ENCODE data around the gene MAMDC4.

The MAMDC4 gene

DNA sequence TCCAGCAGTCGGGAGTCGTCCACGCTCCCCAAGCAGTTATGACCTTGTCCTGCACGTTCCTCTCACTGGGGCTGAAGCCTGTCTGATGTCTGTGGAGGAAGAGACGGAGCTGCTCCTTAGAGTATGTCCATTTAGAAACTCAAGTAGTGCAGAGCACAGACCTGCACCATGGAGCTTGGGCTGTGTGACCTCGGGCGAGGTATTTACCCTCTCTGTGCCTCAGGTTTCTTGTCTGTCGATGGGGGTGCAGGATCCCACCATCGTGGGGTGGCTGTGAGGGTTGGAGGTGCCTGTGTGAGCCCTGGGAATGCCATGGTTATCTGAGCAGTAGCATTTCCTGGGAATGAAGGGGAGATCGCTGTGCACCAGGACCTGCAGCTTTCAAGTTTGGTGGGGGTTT lies 48.4 kb downstream of the MAMDC4 start:
- Histone ChIP-seq H3K27me3 (ENCODE audit: control insufficient read depth in 3 of 3, insufficient read depth in 3 of 3, low read depth in 1 of 3, low read length in 3 of 3) (no peaks in the 10 kb centered on the region), H2BK120ac (ENCODE audit: low read depth, low read length) (no peak overlapping the region), H2BK12ac (ENCODE audit: low read length) (no peak overlapping the region), H3K18ac (ENCODE audit: low read length) (no peak overlapping the region), H3K14ac (ENCODE audit: low read length) (no peak overlapping the region), H2AK5ac (ENCODE audit: low read depth, low read length) (no peak overlapping the region), H3K4me1 (ENCODE audit: control insufficient read depth in 2 of 2, insufficient read depth in 1 of 2, low read depth in 1 of 2, low read length in 2 of 2) (peaks cover 0 to 8% of the 10 kb centered on the region in 2 donors), H3K27ac (replicated peaks; ENCODE audit: low read length) (no peak overlapping the region), H2AFZ (ENCODE audit: low read length) (no peak overlapping the region), H3K4ac (ENCODE audit: low read length) (no peak overlapping the region), H3K4me2 (ENCODE audit: insufficient read depth, low read length, poor library complexity, severe bottlenecking) (no peak overlapping the region), H2BK15ac (ENCODE audit: low read length) (no peak overlapping the region), H3K4me3 (ENCODE audit: low read length in 2 of 2) (no peak overlapping the region), H3K36me3 (replicated peaks in 1 of 2; ENCODE audit: control insufficient read depth in 2 of 2, insufficient read depth in 2 of 2, low read length in 2 of 2) (peaks cover 44 to 74% of the 10 kb centered on the region in 2 donors), H2BK5ac (ENCODE audit: low read length) (no peak overlapping the region), H4K91ac (ENCODE audit: low read depth, low read length, poor library complexity) (no peak overlapping the region), H3K79me1 (ENCODE audit: low read depth, low read length) (peaks cover 17% of the 10 kb centered on the region), H3K9me3 (replicated peaks in 1 of 2; ENCODE audit: control insufficient read depth in 2 of 2, insufficient read depth in 1 of 2, low read depth in 1 of 2, low read length in 2 of 2) (no peaks in the 10 kb centered on the region), H3K23ac (ENCODE audit: low read depth, low read length, poor library complexity) (no peak overlapping the region), H4K8ac (ENCODE audit: low read depth, low read length) (no peak overlapping the region), H3K9ac (ENCODE audit: low read depth, low read length, poor library complexity) (no peak overlapping the region)
- no peak for DNase-seq (ENCODE audit: low spot score)
- WGBS, 2 donors (ENCODE audit: extremely low coverage in 2 of 2, insufficient read length in 2 of 2, insufficient replicate concordance in 1 of 2) = no CpG with 5 or more reads among the region's 10 CpGs

- DNase-seq (ENCODE audit: low spot score) = no peak
- Histone ChIP-seq H3K4me1 (ENCODE audit: control insufficient read depth in 2 of 2, insufficient read depth in 1 of 2, low read depth in 1 of 2, low read length in 2 of 2) (peaks cover 0 to 5% of the 10 kb centered on the region in 2 donors), H2BK12ac (ENCODE audit: low read length) (no peak overlapping the region), H4K8ac (ENCODE audit: low read depth, low read length) (no peak overlapping the region), H3K79me1 (ENCODE audit: low read depth, low read length) (peaks cover 13% of the 10 kb centered on the region), H2BK120ac (ENCODE audit: low read depth, low read length) (no peak overlapping the region), H2AK5ac (ENCODE audit: low read depth, low read length) (no peak overlapping the region), H4K91ac (ENCODE audit: low read depth, low read length, poor library complexity) (no peak overlapping the region), H3K9me3 (replicated peaks in 1 of 2; ENCODE audit: control insufficient read depth in 2 of 2, insufficient read depth in 1 of 2, low read depth in 1 of 2, low read length in 2 of 2) (no peaks in the 10 kb centered on the region), H3K9ac (ENCODE audit: low read depth, low read length, poor library complexity) (no peak overlapping the region), H3K18ac (ENCODE audit: low read length) (no peak overlapping the region), H3K4me3 (ENCODE audit: low read length in 2 of 2) (peak overlapping the region in 1 of 2 donors; percentile 23), H3K4me2 (ENCODE audit: insufficient read depth, low read length, poor library complexity, severe bottlenecking) (no peak overlapping the region), H3K23ac (ENCODE audit: low read depth, low read length, poor library complexity) (no peak overlapping the region), H2BK5ac (ENCODE audit: low read length) (no peak overlapping the region), H3K27me3 (ENCODE audit: control insufficient read depth in 3 of 3, insufficient read depth in 3 of 3, low read depth in 1 of 3, low read length in 3 of 3) (no peaks in the 10 kb centered on the region), H3K14ac (ENCODE audit: low read length) (no peak overlapping the region), H3K36me3 (replicated peaks in 1 of 2; ENCODE audit: control insufficient read depth in 2 of 2, insufficient read depth in 2 of 2, low read length in 2 of 2) (peaks cover 44 to 77% of the 10 kb centered on the region in 2 donors), H3K4ac (ENCODE audit: low read length) (no peak overlapping the region), H2BK15ac (ENCODE audit: low read length) (no peak overlapping the region), H2AFZ (ENCODE audit: low read length) (no peak overlapping the region), H3K27ac (replicated peaks; ENCODE audit: low read length) (no peak overlapping the region)
- no CpG with 5 or more reads among the region's 13 CpGs for WGBS, 2 donors (ENCODE audit: extremely low coverage in 2 of 2, insufficient read length in 2 of 2, insufficient replicate concordance in 1 of 2)
Observed at GRCh38 chr9:136900988-136901515, 48.9 kb downstream of the MAMDC4 start.

GRCh38 chr9:136901516-136902258 lies 49.5 kb downstream of the MAMDC4 start:
- Histone ChIP-seq H3K4me2 (ENCODE audit: insufficient read depth, low read length, poor library complexity, severe bottlenecking) (no peak overlapping the region), H2BK5ac (ENCODE audit: low read length) (no peak overlapping the region), H2AFZ (ENCODE audit: low read length) (no peak overlapping the region), H3K27ac (replicated peaks; ENCODE audit: low read length) (no peak overlapping the region), H4K8ac (ENCODE audit: low read depth, low read length) (no peak overlapping the region), H3K27me3 (ENCODE audit: control insufficient read depth in 3 of 3, insufficient read depth in 3 of 3, low read depth in 1 of 3, low read length in 3 of 3) (no peaks in the 10 kb centered on the region), H3K4ac (ENCODE audit: low read length) (no peak overlapping the region), H3K23ac (ENCODE audit: low read depth, low read length, poor library complexity) (peak overlapping the region; percentile 65), H2AK5ac (ENCODE audit: low read depth, low read length) (no peak overlapping the region), H3K4me1 (ENCODE audit: control insufficient read depth in 2 of 2, insufficient read depth in 1 of 2, low read depth in 1 of 2, low read length in 2 of 2) (peaks cover 0 to 2% of the 10 kb centered on the region in 2 donors), H2BK12ac (ENCODE audit: low read length) (no peak overlapping the region), H3K9ac (ENCODE audit: low read depth, low read length, poor library complexity) (no peak overlapping the region), H2BK15ac (ENCODE audit: low read length) (no peak overlapping the region), H3K9me3 (replicated peaks in 1 of 2; ENCODE audit: control insufficient read depth in 2 of 2, insufficient read depth in 1 of 2, low read depth in 1 of 2, low read length in 2 of 2) (no peaks in the 10 kb centered on the region), H3K4me3 (ENCODE audit: low read length in 2 of 2) (no peak overlapping the region), H2BK120ac (ENCODE audit: low read depth, low read length) (no peak overlapping the region), H3K18ac (ENCODE audit: low read length) (no peak overlapping the region), H3K79me1 (ENCODE audit: low read depth, low read length) (peaks cover 10% of the 10 kb centered on the region), H4K91ac (ENCODE audit: low read depth, low read length, poor library complexity) (no peak overlapping the region), H3K36me3 (replicated peaks in 1 of 2; ENCODE audit: control insufficient read depth in 2 of 2, insufficient read depth in 2 of 2, low read length in 2 of 2) (peaks cover 46 to 83% of the 10 kb centered on the region in 2 donors), H3K14ac (ENCODE audit: low read length) (no peak overlapping the region)
- no peak for DNase-seq (ENCODE audit: low spot score)
- whole genome bisulfite sequencing, 2 donors (ENCODE audit: extremely low coverage in 2 of 2, insufficient read length in 2 of 2, insufficient replicate concordance in 1 of 2) = no CpG with 5 or more reads among the region's 20 CpGs

DNA sequence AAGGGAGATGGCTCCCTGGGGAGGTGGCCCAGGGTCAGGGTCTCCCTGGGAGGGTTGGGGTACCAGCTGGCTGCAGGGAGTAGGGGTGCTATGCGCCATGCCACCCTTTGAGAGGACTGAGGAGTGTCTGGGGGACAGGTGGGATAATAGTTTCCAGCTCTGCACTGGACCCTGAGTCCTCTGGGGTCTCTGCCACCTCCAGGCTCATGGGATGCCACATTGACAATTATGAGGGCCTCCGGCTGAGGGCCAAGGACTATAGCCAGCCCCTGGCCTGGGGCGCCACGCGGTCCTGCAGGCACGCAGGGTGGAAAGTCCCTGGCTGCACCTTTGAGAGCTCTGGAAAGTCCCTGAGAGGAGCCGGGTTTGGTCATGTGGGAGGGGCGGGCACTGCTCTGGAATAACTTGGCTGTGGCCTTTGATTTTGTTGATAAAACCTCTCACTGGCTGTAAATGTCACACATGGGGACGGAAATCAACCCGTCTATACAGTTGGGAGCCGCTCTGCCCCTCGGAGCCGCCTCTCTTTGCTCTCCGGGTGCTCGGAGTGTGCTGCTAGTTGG lies 50.2 kb downstream of the MAMDC4 start:
- no peak overlapping the region for H4K91ac ChIP-seq (ENCODE audit: low read depth, low read length, poor library complexity)
- H3K4ac ChIP-seq (ENCODE audit: low read length) = no peak overlapping the region
- no peaks in the 10 kb centered on the region for H3K4me1 ChIP-seq (ENCODE audit: control insufficient read depth in 2 of 2, insufficient read depth in 1 of 2, low read depth in 1 of 2, low read length in 2 of 2)
- H2AFZ ChIP-seq (ENCODE audit: low read length) = no peak overlapping the region
- no peak overlapping the region for H2BK12ac ChIP-seq (ENCODE audit: low read length)
- WGBS, 2 donors (ENCODE audit: extremely low coverage in 2 of 2, insufficient read length in 2 of 2, insufficient replicate concordance in 1 of 2) = no CpG with 5 or more reads among the region's 15 CpGs
- no peak overlapping the region for H2BK5ac ChIP-seq (ENCODE audit: low read length)
- H3K79me1 ChIP-seq (ENCODE audit: low read depth, low read length) = peaks cover 14% of the 10 kb centered on the region
- no peaks in the 10 kb centered on the region for H3K9me3 ChIP-seq (replicated peaks in 1 of 2; ENCODE audit: control insufficient read depth in 2 of 2, insufficient read depth in 1 of 2, low read depth in 1 of 2, low read length in 2 of 2)
- no peak overlapping the region for H4K8ac ChIP-seq (ENCODE audit: low read depth, low read length)
- no peak overlapping the region for H3K14ac ChIP-seq (ENCODE audit: low read length)
- H3K36me3 ChIP-seq (replicated peaks in 1 of 2; ENCODE audit: control insufficient read depth in 2 of 2, insufficient read depth in 2 of 2, low read length in 2 of 2) = peaks cover 52 to 87% of the 10 kb centered on the region in 2 donors
- no peak overlapping the region for H2BK120ac ChIP-seq (ENCODE audit: low read depth, low read length)
- no peak overlapping the region for H3K27ac ChIP-seq (replicated peaks; ENCODE audit: low read length)
- H3K4me3 ChIP-seq (ENCODE audit: low read length in 2 of 2) = no peak overlapping the region
- no peak overlapping the region for H3K4me2 ChIP-seq (ENCODE audit: insufficient read depth, low read length, poor library complexity, severe bottlenecking)
- H3K9ac ChIP-seq (ENCODE audit: low read depth, low read length, poor library complexity) = no peak overlapping the region
- H3K18ac ChIP-seq (ENCODE audit: low read length) = no peak overlapping the region
- H3K27me3 ChIP-seq (ENCODE audit: control insufficient read depth in 3 of 3, insufficient read depth in 3 of 3, low read depth in 1 of 3, low read length in 3 of 3) = no peaks in the 10 kb centered on the region
- H2BK15ac ChIP-seq (ENCODE audit: low read length) = no peak overlapping the region
- no peak overlapping the region for H2AK5ac ChIP-seq (ENCODE audit: low read depth, low read length)
- no peak for DNase-seq (ENCODE audit: low spot score)
- peak overlapping the region; percentile 65 for H3K23ac ChIP-seq (ENCODE audit: low read depth, low read length, poor library complexity)
